Measurements from ENCODE around the gene IFNG-AS1. TPM values are rescaled to one million over a fixed set of nuclear protein-coding genes. Genes with fewer than 3 reads are reported as not detected.
A peak's percentile ranks its signal among the peaks of the same experiment; 100 is the strongest.

The IFNG-AS1 gene
- total RNA-seq, 1 experiment from 2014 or later, result not detected

DNA sequence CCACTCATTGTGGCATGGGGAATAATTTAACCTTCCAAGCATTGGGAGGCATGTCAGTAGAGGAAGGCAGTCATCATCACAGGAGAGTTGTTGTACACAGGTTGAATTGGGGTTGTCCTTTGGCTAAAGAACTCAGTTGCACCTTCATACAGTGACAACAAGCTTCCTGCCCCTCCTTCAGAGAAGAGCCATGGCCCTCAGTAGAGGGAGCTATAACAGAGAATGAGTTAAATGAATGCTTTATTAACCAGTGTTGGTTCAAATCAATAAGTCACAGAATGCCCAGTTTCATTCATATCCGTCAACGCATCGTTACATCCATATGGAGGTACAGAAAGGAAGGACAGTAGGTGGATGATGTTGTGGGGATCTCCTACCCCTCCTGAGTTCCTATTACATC, 4.8 kb downstream of the IFNG-AS1 start:
- DNase-seq (ENCODE audit: low read depth), result no peak

DNA sequence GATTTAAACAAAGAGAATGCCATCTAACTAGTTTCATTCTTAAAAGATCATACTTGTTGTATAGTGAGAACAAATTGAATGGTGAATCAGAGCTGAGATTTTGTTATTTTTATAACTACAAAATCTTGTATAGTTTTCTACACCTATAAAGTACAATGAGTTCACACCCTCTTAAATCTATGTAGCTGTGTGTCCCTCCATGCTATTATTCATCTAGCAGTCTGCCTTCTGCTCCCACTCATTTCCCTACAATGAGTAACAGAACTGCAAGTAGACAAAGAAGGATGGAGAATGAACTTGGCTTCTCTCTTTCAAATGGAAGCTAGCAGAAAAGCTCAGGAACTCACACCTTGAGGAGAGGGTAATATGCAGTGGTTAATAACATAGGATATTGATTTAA, 7.1 kb downstream of the IFNG-AS1 start:
- no peak for DNase-seq (ENCODE audit: low read depth)

DNA sequence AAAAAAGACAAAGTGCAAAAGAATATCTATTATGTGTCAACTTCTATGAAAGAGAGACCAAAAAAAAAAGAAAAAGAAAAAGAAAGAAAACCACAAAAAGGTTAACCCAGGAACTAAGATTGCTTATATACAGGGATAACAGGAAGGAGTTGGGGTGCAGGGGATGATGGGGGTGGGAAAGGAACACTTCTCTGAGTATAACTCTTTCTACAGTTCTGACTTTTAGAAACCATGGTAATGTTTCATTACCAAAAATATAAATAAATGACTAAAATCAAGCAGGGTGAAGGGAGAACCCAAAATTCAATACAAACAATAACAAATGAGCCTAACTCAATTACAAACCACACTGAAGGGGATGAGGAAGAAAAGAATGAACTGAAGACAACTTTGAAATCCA, 9.1 kb downstream of the IFNG-AS1 start:
- DNase-seq (ENCODE audit: low read depth), result no peak

DNA sequence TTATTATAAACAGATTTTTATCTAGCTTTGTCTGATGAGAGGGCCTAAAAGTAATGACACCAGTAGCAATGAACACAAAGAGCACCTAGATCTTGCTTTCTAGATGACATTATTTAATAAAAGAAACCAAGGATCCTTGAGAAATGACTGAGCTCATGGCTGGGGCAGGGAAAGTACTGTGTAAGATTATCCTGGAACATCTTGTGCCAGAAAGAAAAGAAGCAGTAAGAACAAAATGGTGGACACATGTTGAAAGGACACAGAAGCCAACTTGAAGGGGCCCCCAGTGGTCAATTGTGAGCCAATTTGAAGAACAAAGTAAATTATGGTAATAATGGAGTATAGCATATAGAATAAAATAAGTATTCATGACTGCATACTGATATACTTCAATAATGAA, 10.0 kb downstream of the IFNG-AS1 start:
- DNase-seq (ENCODE audit: low read depth), result no peak

DNA sequence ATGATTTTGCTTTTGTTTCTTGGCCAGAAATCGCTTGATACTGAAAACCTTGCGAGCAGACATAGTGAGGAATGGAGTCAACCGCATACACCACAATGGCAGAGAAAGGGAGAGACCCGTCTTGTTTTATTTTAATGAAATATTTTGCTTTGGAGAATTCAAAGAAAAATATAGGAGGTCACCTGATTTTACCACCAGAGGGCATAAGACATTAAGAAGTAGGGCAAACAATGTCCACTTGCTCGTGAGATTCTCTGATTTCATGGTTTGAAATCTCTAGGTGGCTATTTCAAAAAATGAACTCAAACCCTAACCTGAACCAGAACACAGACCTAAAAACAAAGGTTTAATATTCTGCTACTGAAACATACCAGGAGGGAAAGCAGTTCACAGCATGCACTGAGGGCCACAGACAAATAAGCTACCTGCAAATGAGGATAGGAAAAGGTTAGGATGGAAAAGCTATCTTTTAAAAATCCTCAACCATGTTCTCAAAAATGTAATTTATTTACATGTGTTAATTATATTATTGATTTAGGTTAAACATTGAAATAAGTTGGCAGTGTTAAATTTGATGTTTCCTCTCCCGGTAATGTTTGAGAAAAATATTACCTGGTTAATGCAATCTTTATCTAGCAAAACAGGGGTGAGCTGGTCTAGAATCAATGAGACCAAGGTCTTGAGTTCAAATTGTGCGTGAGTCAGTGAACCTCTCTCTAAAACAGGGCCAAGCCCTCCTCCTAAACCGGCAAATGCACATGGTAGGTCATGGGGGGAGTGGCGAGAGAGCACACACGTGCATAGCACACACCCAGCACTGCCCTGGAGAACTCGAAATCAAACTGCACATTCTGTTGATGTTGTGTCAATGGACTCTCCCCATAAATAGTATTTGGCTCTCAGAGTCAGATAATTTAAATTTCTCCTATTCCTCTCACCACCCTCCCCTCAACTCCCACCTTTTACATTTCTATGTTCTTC, 12.5 kb downstream of the IFNG-AS1 start:
- peak; percentile 27 for DNase-seq (ENCODE audit: low read depth)

DNA sequence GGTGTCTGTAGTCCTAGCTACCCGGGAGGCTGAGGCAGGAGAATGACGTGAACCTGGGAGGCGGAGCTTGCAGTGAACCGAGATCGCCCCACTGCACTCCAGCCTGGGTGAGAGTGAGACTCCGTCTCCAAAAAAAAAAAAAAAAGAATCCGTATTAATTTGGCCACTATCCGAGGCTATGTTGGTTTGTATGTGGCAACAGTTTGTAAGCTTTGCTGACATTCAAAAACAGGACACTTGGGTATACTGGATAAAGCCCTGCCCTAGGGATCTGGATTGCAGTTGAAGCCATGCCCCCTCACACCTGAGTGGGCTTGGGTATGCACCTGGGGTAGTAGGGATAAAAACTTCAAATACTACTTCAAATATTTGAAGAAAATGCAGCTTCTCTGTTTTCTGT, 14.5 kb downstream of the IFNG-AS1 start:
- DNase-seq (ENCODE audit: low read depth), result no peak

DNA sequence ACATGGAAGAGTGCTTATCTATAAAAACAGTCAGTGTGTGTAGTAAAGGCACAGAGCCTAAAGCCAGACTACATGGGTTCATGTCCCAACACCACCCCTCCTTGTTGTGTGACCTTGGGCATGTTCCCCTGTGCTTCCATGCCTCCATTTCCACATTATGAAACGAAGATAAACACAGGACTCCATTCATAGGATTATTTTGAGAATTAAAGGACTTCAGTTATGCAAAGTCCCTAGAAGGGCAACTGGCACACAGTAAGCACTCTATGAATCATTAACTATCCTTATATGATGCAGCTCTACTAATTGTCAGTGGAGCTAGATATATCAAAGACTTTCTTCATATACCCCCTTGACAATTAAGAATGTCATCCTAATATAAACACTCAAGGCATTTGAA, 17.8 kb downstream of the IFNG-AS1 start:
- no peak for DNase-seq (ENCODE audit: low read depth)

DNA sequence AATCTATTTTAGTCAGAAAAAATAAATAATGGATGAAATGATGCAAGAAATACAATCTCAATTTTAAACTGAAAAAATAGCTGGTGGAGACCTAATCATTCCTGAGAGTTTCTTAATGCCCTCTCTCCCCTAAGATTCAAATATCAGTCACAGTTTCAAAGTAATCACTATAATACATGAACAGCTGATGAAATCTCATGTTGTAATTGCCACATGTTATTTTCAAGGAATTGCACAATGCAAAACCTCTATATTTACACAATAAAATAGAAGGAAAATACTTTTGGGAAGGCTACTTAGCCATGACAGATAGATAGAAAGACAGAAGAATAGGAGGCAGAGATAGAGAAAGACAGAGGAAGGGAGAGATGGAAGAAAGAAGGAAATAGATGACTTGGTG, 18.2 kb downstream of the IFNG-AS1 start:
- no peak for DNase-seq (ENCODE audit: low read depth)

DNA sequence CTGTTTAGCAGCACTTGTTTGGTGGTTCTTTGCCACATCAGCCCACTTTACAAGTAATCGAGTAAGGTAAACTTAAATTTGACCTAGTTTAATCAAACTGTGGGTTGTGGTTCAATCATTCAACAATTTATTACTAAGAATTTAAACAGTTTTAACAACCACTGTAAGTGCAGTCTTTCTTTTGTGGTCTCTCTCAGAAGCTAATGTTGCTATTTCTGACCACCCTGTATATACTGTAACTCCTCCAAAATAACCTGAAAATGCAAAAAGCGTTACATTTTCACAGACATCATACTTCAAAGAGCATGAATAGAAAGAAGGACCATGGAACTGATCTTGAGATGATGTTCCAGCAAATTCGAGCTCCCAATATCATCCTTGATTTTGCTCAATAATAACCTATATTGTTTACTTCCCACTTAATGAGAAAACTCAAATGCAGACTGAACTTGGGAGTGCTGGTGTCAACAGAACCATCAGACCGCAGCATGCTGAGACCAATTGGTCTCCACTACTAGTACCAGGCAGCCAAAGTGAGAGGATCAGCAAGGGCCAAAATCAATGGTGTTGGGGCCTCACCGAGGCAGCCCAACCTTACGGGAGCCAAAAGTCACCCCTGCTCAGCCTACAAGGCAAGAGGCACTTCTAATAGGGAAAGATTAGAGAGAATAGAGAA, 22.1 kb downstream of the IFNG-AS1 start:
- no peak for DNase-seq (ENCODE audit: low read depth)

DNA sequence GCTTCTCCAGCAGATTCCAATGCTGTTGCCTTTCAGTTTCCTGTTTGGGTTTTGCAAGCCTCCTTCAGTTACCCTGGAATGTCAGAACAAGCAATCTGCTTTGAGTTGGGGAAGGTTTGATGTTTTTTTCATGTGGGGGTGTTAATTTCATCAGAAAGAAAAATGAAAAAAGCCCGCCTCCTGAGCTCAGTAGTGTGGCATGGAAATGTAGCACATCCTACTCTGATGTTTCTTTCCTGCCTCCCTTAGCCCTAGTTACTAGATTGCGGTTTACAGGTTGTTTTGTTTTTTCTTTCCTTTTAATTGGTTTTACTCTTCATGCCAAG, 22.6 kb downstream of the IFNG-AS1 start:
- no peak for DNase-seq (ENCODE audit: low read depth)

DNA sequence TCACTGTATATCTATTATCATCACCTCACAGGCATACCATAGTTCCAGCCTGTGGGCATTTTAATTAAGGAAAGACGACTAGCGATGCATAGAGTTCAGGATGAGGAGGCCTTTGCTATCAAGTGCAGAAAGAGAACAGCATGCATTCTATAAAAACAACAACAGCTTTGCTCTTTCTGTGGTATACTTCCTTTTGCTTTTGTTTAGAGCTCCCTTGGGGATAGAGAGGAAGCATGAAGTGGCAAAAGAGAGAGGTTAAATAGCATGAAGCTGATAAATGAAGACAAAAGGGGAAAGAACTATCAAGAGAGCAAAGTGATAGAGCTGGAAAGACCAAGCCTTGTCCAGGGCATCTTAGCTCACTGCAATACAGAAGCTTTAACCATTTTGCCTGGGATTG, 23.5 kb downstream of the IFNG-AS1 start:
- no peak for DNase-seq (ENCODE audit: low read depth)

DNA sequence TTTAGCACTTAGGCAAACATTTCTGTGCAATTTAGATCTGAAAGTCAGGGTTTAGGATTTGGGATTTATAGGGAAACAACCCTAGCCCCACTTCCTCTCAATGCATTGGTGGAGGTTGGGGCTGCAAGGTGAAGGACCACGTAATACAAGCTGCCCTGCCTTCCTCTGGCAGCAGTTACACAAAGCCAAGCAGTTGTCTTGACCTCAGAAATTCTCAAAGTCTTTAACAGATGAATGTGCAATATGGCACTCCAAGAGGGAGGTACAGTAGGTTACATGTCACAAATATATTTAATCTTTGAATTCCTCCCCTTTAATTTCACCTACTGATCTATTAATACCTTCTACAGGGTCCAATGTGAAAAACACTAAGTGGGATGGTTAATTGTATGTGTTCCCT, 23.9 kb downstream of the IFNG-AS1 start:
- no peak for DNase-seq (ENCODE audit: low read depth)

DNA sequence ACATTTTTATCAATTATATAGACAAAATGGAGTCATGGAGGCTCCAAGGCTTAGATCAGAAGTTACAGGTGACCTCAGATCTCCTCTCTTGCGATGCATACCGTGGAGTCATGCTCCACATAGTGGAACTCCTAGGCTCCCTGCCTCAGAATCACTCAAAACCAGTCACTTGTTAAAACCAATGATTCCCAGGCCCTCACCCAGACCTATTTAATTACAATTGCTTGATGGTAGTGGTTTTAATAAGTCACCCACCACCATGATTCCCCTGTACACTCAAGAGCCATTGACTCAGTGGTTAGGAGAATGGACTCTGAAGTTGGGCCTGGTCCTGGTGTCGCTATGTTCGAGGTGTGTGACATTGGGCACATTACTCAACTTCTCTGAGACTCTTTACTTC, 26.9 kb downstream of the IFNG-AS1 start:
- no peak for DNase-seq (ENCODE audit: low read depth)

DNA sequence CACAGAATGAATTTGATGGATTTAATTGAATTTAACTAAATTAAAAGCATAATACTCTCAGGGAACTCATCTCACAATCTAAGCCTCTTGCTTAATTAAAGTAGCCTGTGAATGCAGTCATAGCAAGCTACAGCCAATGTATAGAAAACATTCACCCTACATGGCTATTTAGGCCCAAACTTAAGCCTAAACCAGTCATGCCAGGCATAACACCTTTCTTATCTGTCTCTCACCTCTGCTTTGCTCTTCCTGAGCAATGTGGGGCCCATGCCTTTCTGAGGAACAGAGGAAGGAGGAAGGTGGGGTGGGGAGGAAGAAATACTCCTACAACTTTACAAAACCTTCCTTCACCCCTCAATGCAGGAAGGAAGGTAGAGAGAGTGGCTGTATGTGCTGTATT, 29.1 kb downstream of the IFNG-AS1 start:
- DNase-seq (ENCODE audit: low read depth), result no peak

DNA sequence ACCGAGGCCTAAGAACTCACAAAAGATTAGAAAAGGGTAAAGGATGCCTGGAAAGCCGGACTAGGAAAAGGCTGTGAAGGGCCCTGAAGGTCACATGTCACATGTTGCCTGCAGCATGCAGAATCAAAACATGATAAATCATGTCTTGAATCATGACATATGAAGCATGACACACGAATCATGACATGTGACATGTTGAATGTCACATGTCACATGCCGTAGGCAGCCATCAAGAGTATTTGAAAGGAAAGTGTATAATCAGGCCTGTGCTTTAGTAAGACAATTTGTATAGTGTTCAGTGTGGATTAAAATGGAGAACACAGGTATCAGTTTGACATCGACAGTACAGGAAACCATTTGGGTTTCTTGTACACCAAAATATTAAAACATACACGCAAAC, 30.8 kb downstream of the IFNG-AS1 start:
- no peak for DNase-seq (ENCODE audit: low read depth)

DNA sequence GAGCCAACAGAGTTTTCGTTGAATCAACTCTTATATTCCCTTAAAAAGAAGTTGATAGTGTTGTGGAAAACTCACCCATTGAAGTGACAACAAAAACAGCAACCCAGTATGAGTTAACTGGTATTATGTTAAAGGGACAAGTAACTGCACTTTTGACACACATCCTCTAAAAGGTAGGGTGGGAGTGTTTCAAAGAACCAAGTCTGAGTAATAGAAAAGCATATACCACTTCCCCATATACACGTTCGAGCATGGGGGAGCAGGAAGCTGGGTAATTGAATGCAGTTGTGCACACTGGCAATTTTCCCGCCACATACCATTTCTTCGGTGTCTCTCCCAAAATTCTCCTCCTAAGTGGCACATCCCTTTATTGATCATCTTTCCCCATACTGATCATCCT, 31.5 kb downstream of the IFNG-AS1 start:
- no peak for DNase-seq (ENCODE audit: low read depth)

DNA sequence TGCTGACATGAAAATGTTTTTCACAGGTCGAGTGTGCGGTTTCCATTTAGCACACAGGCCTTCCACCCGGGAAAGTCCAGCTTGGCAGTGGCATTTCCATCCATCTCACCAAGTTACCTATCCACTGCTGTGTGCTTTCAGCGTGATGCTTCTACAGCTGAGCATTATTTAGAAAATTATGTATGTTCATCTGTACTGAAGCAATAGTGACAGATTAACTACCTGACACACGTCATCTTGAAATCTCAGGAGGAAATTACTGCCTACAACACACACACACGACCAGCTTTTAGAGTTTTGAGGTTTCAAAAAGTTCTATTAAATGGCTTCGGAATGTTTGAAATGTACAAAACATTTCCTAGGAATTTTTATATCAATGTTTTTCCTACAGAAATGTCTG, 39.4 kb downstream of the IFNG-AS1 start:
- DNase-seq (ENCODE audit: low read depth), result no peak

DNA sequence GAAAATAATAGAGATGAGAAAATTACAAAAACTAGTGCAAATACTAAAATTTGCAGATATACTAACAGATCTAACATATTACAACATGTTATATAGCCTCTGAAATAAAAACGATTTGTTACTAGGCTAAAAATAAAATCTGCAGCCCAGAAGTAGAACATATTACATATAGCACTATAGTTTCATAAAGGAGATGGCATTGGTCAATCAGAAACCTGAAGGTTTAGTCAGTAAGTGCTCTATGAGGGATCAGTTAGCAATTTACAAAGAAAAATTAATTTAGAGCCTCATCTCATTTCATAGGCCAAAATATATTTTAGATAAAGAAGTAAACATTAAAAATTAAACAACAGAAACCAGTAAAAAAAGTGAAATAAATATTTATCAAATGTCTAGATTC, 41.0 kb downstream of the IFNG-AS1 start:
- no peak for DNase-seq (ENCODE audit: low read depth)

DNA sequence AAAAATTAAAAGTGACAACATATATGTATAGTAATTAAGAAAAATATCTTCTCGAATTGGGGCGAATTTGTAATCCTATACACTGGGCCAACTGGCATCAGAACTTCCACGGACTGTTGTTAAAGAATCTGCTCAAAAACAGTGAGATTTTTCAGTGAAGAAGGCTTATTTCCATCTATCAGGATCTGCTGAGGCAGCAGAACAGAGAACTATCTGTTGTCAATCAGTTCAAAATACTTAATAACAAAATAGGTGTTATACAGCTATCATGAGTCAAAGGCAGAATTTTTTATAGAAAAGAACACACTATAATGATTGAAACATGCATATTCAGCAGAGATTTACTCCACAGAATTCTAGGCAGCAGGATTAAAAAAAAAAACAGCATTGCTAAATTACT, 41.9 kb downstream of the IFNG-AS1 start:
- no peak for DNase-seq (ENCODE audit: low read depth)

DNA sequence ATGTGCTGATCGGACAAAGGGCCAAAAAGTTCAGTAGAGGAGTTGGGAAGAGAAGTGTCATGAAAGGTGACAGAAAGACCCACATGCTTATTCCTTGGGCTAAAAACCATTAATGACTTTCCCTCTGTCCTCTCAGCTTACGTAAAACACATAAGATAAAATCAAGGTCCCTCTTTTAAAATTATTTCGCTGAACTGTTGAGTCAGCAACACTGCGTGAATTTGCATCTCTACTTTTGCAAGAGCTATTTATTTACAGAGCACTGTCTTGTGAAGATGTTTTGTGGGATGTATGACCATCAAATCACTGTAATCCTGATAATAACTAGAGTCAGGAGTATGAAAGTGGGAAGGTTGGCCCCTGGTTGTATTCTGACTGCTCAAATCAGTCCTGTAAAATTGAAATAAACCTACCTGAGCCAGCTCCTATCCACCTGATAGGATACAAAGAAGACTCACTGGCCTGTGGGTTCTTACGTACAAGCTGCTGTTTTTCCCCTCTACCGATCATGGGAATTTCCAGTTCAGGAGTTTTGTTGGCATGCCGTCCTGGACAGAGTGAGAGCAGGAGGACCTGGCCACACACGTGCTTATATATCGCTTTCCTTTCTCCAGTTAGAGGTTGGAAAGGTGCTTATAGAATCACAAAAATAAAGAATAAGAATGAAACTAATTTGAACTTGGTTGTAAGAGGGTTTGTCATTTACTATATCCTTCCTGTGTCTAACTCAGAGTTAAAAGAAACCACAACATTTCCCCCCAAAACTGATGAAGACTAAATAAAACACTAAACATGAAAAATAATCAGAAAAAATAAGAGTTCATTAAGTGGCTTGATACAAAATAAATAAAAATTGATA, 42.9 kb downstream of the IFNG-AS1 start:
- no peak for DNase-seq (ENCODE audit: low read depth)

DNA sequence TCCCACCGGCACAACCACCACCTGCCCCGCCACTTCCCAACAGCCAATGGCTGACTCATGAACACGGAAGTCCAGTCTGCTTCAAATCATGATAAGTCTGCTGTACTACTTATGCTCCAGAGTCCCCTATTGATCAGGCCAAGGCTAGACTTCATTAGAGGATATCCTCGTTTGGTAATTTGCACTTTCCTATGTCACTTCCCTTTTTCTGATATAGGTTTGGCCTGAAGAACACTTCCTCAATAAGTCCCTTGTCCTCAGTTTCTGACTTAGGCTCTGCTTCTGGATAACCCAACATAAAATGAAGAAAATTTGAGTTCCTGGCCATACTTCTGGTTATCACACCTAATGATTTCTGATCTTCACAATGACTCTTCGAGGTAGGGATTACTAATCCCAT, 45.3 kb downstream of the IFNG-AS1 start:
- peak; percentile 2 for DNase-seq (ENCODE audit: low read depth)

DNA sequence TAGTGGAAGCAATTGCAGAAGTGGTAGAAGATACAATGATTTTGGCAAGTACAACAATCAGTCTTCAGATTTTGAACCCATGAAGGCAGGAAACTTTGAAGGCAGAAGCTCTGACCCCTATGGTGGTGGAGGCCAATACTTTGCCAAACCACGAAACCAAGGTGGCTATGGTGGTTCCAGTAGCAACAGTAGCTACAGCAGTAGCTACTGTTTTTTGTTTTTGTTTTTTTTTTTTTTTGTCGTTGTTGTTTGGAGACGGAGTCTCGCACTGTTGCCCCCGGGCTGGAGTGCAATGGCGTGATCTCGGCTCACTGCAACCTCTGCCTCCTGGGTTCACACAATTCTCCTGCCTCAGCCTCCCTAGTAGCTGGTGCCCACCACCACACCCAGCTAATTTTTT, 47.4 kb downstream of the IFNG-AS1 start:
- no peak for DNase-seq (ENCODE audit: low read depth)
